ENCODE data around the gene GTF3C1. TPM values are rescaled to one million over a fixed set of nuclear protein-coding genes. Genes with fewer than 3 reads are reported as not detected.

Gene GTF3C1
- total RNA-seq, 1 experiment from 2014 or later, result 121 TPM

DNA sequence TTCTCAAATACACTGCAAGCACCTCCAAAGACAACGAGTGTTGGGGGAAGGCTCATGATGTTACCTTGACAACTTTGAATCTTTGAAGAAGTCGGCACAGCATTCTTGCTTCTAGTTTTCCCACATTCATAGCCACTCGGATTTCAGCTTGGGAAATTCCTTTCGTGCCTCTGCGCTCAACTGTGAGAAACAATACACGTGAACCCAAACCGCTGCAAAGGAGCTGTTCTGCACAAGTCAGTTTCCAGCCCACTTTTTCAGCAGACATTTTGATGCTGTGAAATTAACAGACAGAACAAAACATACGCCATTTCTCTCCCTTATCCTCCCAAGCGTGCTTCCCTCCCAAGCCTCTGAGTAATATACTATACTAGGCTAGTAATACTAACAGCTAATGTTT, 41.2 kb downstream of the GTF3C1 start:
- Histone ChIP-seq H3K36me3 (ENCODE audit: control insufficient read depth, insufficient read depth, low read length) (peaks cover 21% of the 10 kb centered on the region), H3K4me1 (ENCODE audit: control insufficient read depth, insufficient read depth, low read length) (no peaks in the 10 kb centered on the region), H3K9me3 (ENCODE audit: control insufficient read depth, insufficient read depth, low read depth, low read length) (no peaks in the 10 kb centered on the region), H3K27me3 (ENCODE audit: control insufficient read depth, insufficient read depth, low read length) (no peaks in the 10 kb centered on the region), H3K4me3 (ENCODE audit: low read depth in 2 of 2, low read length in 2 of 2) (no peak overlapping the region), H3K27ac (ENCODE audit: low read length) (no peak overlapping the region)
- POLR2A ChIA-PET, result no interaction called here
- no peak for DNase-seq (ENCODE audit: low read depth, low spot score)
- no peak for ATAC-seq
- intact Hi-C loops (cut with micrococcal nuclease; ENCODE audit: unreplicated experiment), result no loop called here
- in situ Hi-C loops (cut with HindIII; ENCODE audit: low pct_unique_long_range_greater_than_20kb, low sequenced_read_pairs), result no loop called here
- BruUV-seq (replicated peaks), result no TSS peak
- CTCF ChIA-PET, result no interaction called here
- TF ChIP-seq SIN3A (IDR thresholded peaks at IDR 0.05; ENCODE audit: borderline replicate concordance, insufficient read depth, low read depth, low read length), result no peak
- TF ChIP-seq, protein P1, sequence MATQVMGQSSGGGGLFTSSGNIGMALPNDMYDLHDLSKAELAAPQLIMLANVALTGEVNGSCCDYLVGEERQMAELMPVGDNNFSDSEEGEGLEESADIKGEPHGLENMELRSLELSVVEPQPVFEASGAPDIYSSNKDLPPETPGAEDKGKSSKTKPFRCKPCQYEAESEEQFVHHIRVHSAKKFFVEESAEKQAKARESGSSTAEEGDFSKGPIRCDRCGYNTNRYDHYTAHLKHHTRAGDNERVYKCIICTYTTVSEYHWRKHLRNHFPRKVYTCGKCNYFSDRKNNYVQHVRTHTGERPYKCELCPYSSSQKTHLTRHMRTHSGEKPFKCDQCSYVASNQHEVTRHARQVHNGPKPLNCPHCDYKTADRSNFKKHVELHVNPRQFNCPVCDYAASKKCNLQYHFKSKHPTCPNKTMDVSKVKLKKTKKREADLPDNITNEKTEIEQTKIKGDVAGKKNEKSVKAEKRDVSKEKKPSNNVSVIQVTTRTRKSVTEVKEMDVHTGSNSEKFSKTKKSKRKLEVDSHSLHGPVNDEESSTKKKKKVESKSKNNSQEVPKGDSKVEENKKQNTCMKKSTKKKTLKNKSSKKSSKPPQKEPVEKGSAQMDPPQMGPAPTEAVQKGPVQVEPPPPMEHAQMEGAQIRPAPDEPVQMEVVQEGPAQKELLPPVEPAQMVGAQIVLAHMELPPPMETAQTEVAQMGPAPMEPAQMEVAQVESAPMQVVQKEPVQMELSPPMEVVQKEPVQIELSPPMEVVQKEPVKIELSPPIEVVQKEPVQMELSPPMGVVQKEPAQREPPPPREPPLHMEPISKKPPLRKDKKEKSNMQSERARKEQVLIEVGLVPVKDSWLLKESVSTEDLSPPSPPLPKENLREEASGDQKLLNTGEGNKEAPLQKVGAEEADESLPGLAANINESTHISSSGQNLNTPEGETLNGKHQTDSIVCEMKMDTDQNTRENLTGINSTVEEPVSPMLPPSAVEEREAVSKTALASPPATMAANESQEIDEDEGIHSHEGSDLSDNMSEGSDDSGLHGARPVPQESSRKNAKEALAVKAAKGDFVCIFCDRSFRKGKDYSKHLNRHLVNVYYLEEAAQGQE (IDR thresholded peaks at IDR 0.05; ENCODE audit: insufficient read depth in 1 of 2, low read depth in 2 of 2, low read length in 1 of 2), result no peak
- TF ChIP-seq, protein P2, sequence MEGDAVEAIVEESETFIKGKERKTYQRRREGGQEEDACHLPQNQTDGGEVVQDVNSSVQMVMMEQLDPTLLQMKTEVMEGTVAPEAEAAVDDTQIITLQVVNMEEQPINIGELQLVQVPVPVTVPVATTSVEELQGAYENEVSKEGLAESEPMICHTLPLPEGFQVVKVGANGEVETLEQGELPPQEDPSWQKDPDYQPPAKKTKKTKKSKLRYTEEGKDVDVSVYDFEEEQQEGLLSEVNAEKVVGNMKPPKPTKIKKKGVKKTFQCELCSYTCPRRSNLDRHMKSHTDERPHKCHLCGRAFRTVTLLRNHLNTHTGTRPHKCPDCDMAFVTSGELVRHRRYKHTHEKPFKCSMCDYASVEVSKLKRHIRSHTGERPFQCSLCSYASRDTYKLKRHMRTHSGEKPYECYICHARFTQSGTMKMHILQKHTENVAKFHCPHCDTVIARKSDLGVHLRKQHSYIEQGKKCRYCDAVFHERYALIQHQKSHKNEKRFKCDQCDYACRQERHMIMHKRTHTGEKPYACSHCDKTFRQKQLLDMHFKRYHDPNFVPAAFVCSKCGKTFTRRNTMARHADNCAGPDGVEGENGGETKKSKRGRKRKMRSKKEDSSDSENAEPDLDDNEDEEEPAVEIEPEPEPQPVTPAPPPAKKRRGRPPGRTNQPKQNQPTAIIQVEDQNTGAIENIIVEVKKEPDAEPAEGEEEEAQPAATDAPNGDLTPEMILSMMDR (IDR thresholded peaks at IDR 0.05), result no peak
- no peak for TF ChIP-seq POLR2AphosphoS5 (IDR thresholded peaks at IDR 0.05; ENCODE audit: low read depth, low read length)
- TF ChIP-seq TCF7L2 (IDR thresholded peaks at IDR 0.05; ENCODE audit: low read depth, low read length), result no peak

DNA sequence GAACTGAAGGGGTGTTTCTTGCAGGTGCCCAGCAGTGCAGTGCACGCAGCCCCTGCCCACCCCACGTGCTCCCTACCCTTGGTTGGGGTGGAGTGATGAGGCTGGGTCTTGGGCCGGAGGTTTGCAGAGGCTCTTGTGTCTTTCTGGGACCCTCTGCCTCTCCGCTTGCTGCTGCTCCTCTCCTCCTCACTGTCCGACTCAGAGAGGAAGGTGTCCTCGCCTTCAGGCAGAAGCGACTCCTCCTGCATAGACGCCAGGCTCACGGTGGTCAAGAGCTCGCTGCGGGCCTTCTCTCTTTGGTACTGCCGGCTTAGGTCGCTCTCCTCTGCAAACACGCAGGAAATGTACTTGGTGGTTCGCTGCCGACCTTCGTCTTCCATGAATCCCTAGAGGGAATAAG, 42.9 kb downstream of the GTF3C1 start:
- in situ Hi-C loops (cut with HindIII; ENCODE audit: low pct_unique_long_range_greater_than_20kb, low sequenced_read_pairs), result no loop called here
- ChIA-PET CTCF (no interaction called here), POLR2A (no interaction called here)
- H3K9me3 ChIP-seq (ENCODE audit: control insufficient read depth, insufficient read depth, low read depth, low read length), result no peaks in the 10 kb centered on the region
- H3K4me3 ChIP-seq (ENCODE audit: low read depth in 2 of 2, low read length in 2 of 2), result no peak overlapping the region
- intact Hi-C loops (cut with micrococcal nuclease; ENCODE audit: unreplicated experiment), result no loop called here
- DNase-seq (ENCODE audit: low read depth, low spot score) (no peak), ATAC-seq (no peak)
- H3K4me1 ChIP-seq (ENCODE audit: control insufficient read depth, insufficient read depth, low read length), result no peaks in the 10 kb centered on the region
- no peak overlapping the region for H3K27ac ChIP-seq (ENCODE audit: low read length)
- H3K27me3 ChIP-seq (ENCODE audit: control insufficient read depth, insufficient read depth, low read length), result no peaks in the 10 kb centered on the region
- TF ChIP-seq, protein P1 (IDR thresholded peaks at IDR 0.05; ENCODE audit: insufficient read depth in 1 of 2, low read depth in 2 of 2, low read length in 1 of 2), result no peak
- TF ChIP-seq TCF7L2 (IDR thresholded peaks at IDR 0.05; ENCODE audit: low read depth, low read length) (no peak), POLR2AphosphoS5 (IDR thresholded peaks at IDR 0.05; ENCODE audit: low read depth, low read length) (no peak), SIN3A (IDR thresholded peaks at IDR 0.05; ENCODE audit: borderline replicate concordance, insufficient read depth, low read depth, low read length) (no peak)
- TF ChIP-seq, protein P2 (IDR thresholded peaks at IDR 0.05), result no peak
- peaks cover 30% of the 10 kb centered on the region for H3K36me3 ChIP-seq (ENCODE audit: control insufficient read depth, insufficient read depth, low read length)
- BruUV-seq (replicated peaks), result no TSS peak

Data from Panc1 (cell line).